Fibroblast of pulmonary artery (primary cell): Measurements from ENCODE around the gene GSG1L.

ENCODE experiments used
- DNase-seq: peaks from one replicate; pipeline ENCODE4 v3.0.0-alpha.2; 2010; ENCODE audit warnings: low read depth
- H3K4me3 ChIP-seq: replicated peaks from 2 replicates; pipeline ENCODE4 v1.5.1; 2011; ENCODE audit warnings: low read depth, mild to moderate bottlenecking, control low read depth, low read length, moderate library complexity
- TF ChIP-seq, protein P1 (sequence below): IDR thresholded peaks from 2 replicates; pipeline ENCODE4 v1.5.1; 2011; ENCODE audit warnings: mild to moderate bottlenecking, control low read depth, low read length, inconsistent platforms; ENCODE audit errors: missing control alignments

The GSG1L gene

DNA sequence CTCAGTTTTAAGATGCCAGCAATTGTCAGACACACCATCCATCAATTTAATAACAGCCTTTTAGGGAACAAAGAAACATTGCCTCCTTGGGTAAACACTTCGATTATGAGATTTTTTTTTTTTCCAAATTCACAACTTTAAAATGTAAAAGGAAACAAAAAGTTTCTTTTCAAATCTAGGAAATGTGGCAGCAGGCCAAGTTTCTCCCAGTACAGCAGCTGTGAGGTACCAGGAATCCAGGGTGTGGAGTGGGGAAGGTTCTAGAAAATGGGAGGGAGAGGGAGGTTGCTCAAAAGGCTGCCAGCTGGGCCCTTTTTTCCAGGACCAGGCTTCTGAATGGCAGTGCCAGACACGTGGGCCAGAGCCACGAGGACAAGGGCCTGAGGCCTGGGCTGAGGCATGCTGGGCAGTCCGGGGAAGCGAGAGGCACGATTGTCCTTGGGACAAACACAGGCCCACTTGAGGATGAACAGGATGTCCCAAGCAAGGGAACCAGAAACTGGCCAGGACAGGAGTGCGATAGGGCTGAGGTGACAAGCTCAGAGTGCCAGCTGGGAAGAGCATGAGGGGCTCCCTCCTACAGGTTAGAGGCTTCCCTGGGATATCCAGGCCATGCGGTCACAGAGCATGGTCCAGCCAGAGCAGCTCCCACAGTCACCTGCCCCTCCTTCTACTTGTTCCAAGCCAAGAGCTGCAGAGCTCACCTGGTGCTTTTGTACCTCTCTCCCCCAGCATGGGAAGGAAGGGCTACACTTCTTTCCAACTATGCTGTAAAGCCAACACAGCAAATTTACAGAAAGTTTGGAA, 298.4 kb downstream of the GSG1L start:
- no peak overlapping the region for H3K4me3 ChIP-seq
- DNase-seq = no peak
- TF ChIP-seq, protein P1, sequence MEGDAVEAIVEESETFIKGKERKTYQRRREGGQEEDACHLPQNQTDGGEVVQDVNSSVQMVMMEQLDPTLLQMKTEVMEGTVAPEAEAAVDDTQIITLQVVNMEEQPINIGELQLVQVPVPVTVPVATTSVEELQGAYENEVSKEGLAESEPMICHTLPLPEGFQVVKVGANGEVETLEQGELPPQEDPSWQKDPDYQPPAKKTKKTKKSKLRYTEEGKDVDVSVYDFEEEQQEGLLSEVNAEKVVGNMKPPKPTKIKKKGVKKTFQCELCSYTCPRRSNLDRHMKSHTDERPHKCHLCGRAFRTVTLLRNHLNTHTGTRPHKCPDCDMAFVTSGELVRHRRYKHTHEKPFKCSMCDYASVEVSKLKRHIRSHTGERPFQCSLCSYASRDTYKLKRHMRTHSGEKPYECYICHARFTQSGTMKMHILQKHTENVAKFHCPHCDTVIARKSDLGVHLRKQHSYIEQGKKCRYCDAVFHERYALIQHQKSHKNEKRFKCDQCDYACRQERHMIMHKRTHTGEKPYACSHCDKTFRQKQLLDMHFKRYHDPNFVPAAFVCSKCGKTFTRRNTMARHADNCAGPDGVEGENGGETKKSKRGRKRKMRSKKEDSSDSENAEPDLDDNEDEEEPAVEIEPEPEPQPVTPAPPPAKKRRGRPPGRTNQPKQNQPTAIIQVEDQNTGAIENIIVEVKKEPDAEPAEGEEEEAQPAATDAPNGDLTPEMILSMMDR = no peak

DNA sequence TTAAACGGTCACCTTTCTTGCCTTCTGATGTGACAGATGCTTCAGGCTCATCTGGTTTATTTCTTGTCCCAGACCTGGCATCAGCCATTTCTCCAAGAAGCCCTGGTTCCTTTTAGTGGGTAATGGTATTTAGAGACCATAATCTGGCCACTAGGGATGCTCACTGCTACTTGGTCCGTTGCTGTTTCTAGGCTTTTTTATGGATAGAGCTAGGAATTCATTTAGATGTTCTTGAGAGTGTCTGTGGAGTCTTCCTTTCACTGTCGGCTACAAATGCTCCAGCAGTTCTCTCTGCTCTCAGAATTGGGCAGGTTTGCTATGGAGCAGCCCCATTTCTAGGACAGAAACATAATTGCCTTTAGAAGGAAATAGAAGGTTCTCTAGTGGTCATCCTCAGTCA, 299.1 kb downstream of the GSG1L start:
- TF ChIP-seq, protein P1 = no peak
- no peak for DNase-seq
- no peak overlapping the region for H3K4me3 ChIP-seq

- peak; percentile 44 for DNase-seq
- no peak overlapping the region for H3K4me3 ChIP-seq
- TF ChIP-seq, protein P1 = no peak
Observed at GRCh38 chr16:27762441-27762840, 301.1 kb downstream of the GSG1L start.

- TF ChIP-seq, protein P1 = no peak
- no peak for DNase-seq
- no peak overlapping the region for H3K4me3 ChIP-seq
Observed at GRCh38 chr16:27761816-27762215, 301.7 kb downstream of the GSG1L start.

- H3K4me3 ChIP-seq = no peak overlapping the region
- TF ChIP-seq, protein P1 = no peak
- DNase-seq = no peak
Observed at GRCh38 chr16:27760789-27761176, 302.7 kb downstream of the GSG1L start.

DNA sequence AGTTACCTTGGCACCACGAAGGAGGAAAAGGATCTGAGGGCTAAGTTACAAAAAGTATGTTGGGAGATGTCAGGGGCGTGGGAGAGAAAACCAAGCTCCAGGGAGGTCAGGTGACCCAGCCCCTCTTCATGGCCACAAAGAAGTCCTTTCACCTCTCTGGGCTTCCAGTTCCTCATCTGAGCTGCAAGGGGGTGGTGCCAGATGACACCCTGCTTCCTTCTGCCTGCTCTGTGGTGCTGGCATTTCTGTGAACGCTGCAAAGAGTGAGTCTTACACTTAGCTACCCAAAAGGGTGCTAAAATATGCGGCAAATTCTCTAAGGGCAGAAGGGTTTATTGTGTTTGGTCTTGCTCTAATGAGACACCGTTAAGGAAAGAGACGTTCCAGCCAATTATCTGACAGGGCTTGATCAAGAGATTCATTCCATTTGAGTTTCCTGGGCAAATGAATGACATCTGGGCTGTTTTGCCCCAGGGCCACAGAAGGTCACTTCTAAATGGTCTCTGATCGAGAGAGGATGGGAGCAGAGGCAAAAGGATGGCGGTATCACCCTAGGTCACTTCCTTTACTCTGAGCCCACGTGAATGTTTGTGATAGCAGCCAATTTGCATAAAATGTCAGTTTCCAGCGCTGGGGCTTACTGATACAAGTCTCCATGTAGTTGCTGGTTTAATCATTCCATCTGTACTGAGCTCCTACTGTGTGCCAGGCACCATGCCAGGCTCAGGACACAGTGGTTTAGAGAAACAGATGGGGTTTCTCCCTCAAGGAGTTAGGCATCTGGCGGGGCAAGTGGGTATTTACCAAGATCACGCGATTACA, 303.3 kb downstream of the GSG1L start:
- TF ChIP-seq, protein P1 = no peak
- no peak for DNase-seq
- no peak overlapping the region for H3K4me3 ChIP-seq
